ENCODE data around the gene ZMYND15.

DNA sequence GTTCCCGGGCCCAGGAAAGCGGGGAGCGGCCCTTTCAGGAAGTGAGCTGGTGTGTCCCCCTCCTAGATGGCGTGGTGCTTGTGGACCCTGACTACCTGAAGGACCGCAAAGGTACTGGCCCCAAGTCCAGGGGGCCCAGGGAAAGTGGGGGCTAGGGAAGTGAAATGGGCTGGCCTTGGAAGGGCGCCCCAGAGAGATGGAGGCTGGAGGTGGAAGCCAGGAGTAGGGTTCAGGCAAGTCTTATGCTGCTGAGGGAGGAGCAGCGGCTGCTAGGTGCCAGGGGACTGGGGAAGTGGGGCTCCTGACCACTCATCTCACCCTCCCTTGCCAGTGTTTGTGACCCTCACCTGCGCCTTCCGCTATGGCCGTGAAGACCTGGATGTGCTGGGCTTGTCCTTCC lies 23.6 kb upstream of the ZMYND15 start:
- TF ChIP-seq, protein P1, sequence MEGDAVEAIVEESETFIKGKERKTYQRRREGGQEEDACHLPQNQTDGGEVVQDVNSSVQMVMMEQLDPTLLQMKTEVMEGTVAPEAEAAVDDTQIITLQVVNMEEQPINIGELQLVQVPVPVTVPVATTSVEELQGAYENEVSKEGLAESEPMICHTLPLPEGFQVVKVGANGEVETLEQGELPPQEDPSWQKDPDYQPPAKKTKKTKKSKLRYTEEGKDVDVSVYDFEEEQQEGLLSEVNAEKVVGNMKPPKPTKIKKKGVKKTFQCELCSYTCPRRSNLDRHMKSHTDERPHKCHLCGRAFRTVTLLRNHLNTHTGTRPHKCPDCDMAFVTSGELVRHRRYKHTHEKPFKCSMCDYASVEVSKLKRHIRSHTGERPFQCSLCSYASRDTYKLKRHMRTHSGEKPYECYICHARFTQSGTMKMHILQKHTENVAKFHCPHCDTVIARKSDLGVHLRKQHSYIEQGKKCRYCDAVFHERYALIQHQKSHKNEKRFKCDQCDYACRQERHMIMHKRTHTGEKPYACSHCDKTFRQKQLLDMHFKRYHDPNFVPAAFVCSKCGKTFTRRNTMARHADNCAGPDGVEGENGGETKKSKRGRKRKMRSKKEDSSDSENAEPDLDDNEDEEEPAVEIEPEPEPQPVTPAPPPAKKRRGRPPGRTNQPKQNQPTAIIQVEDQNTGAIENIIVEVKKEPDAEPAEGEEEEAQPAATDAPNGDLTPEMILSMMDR (optimal IDR thresholded peaks at IDR 0.05 in 1 of 3, IDR thresholded peaks at IDR 0.05 in 1 of 3, conservative IDR thresholded peaks at IDR 0.05 in 1 of 3; ENCODE audit: extremely low read depth in 1 of 3, insufficient read depth in 2 of 3, low read length in 3 of 3), result no peak
- no peak for TF ChIP-seq EZH2 (IDR thresholded peaks at IDR 0.05; ENCODE audit: low read length)

All from keratinocyte (primary cell).